GM21528 (cell line): ENCODE data around the gene TMCO4.

ENCODE experiments used
- ATAC-seq: cut with Tn5 transposase; IDR thresholded peaks from one replicate; pipeline ENCODE4 v1.9.1; 2021; ENCODE audit warnings: mild to moderate bottlenecking, moderate library complexity; ENCODE audit not compliant: unreplicated experiment, low FRiP score

Gene TMCO4

GRCh38 chr1:19665496-19666465 lies 133.9 kb downstream of the TMCO4 start:
- ATAC-seq, result no peak

DNA sequence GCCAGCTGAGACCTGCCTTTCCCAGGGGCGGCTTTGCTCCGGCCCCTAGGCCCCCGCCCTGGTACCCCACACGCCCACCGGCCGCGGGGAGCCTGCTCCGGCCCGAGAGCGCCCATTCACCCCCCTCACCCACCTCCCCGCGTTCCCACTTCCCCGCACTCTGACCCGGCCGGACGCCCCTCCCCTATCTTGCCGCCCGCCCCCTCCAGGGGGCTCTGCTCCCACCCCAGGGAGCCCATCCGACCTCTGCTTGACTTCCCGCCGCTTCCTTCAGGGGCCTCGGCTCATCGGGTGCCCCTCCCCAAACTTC lies 134.6 kb downstream of the TMCO4 start:
- ATAC-seq, result no peak

DNA sequence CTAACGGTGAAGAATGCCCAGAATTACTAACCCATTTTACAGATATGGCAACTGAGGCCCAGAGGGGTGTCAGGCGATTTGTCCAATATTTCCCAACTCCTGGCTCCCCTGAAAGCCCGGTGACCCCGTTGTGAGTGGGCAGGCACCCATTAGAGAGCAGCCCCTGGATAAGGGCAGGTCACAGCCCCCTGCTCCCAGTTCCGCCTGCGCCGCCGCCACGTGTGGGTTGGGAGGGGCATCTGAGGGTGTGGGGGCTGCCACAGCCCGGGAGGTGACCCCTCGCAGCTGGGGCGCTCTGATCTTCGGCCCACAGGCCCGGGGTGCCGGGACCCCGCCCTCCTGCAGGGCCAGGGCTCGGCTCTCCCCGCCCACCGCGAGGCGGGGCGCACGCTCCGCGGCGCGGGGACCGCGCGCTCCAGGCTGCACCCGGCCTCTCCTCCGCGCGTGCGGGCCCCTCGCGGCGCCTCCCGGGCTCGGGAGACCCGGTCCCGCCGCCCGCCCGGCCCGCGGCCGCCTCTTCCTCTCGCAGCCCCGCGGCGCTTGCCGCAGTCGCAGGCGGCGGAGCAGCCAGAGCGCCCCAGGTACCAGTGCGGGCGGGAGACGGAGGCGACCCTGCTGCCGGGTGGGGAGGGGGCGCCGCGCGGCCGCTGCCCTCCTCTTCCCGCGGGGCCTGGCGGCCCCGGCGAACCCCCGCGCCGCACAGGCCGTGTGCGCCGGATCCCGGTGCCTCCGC lies 135.1 kb downstream of the TMCO4 start, which contains the start of gene HTR6:
TSS of gene HTR6 (plus strand) at position 423 of the 733 bp plus-strand sequence. CDS start 879 bp downstream, outside the sequence.
- no peak for ATAC-seq

DNA sequence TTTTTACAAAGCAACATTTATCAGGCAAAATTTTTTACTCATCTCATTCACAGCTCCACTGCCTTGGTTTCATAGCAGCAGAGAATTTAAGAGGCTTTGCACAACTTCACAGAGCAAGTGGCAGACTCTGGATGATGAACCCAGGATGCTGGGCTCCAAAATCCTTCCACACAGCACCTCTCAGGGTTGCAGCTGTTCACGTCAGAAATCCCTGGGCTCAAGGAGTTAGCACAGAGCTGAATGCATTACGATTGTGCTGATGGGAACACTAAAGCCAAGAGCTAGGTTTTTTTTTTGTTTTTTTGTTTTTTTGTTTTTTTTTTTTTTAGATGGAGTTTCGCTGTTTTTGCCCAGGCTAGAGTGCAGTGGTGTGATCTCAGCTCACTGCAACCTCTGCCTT lies 137.4 kb downstream of the TMCO4 start:
- no peak for ATAC-seq

DNA sequence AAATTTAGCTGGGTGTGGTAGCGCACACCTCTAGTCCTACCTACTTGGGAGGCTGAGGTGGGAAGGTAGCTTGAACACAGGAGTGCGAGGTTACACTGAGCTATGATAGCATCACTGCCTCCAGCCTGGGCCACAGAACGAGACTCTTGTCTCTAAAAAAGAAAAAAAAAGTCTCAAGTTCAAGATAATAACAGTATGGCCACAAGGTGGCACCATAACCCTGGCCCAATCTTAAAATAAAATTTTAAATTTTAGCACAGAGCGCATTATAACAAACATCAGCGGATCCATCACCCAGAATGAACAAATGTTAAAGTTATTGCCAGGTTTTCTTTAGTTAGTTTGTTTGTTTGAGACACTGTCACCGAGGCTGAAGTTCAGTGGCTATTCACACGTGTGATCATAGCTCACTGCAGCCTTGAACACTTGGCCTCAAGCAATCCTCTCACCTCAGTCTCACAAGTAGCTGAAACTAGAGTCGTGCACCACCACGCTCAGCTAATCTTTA lies 137.9 kb downstream of the TMCO4 start:
- no peak for ATAC-seq

DNA sequence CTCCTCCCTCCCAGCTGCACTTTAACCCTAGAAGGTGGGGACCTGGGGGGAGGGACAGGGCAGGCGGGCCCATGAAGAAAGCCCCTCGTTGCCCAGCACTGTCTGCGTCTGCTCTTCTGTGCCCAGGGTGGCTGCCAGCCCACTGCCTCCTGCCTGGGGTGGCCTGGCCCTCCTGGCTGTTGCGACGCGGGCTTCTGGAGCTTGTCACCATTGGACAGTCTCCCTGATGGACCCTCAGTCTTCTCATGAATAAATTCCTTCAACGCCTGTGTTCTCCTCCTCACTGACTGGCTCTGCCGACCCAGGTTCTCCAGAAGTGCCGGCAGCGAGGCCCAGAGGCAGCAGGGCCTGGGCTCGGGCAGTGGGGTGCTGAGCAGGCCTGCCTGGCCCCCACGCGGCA lies 141.5 kb downstream of the TMCO4 start:
- ATAC-seq, result no peak

DNA sequence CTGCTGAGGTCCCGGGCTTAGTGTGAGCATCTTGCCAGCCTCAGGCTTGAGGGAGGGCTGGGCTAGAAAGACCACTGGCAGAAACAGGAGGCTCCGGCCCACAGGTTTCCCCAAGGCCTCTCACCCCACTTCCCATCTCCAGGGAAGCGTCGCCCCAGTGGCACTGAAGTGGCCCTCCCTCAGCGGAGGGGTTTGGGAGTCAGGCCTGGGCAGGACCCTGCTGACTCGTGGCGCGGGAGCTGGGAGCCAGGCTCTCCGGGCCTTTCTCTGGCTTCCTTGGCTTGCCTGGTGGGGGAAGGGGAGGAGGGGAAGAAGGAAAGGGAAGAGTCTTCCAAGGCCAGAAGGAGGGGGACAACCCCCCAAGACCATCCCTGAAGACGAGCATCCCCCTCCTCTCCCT lies 142.2 kb downstream of the TMCO4 start:
- no peak for ATAC-seq

DNA sequence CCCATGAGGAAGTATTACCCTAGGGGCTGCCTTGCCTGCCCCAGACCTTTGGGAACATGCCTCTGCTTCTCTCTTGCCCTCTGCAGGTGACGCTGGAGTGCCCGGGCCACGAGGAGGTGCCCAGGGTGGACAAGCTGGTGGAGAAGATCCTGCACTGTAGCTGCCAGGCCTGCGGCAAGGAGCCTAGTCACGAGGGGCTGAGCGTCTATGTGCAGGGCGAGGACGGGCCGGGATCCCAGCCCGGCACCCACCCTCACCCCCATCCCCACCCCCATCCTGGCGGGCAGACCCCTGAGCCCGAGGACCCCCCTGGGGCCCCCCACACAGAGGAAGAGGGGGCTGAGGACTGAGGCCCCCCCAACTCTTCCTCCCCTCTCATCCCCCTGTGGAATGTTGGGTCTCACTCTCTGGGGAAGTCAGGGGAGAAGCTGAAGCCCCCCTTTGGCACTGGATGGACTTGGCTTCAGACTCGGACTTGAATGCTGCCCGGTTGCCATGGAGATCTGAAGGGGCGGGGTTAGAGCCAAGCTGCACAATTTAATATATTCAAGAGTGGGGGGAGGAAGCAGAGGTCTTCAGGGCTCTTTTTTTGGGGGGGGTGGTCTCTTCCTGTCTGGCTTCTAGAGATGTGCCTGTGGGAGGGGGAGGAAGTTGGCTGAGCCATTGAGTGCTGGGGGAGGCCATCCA lies 142.8 kb downstream of the TMCO4 start:
- ATAC-seq, result no peak

DNA sequence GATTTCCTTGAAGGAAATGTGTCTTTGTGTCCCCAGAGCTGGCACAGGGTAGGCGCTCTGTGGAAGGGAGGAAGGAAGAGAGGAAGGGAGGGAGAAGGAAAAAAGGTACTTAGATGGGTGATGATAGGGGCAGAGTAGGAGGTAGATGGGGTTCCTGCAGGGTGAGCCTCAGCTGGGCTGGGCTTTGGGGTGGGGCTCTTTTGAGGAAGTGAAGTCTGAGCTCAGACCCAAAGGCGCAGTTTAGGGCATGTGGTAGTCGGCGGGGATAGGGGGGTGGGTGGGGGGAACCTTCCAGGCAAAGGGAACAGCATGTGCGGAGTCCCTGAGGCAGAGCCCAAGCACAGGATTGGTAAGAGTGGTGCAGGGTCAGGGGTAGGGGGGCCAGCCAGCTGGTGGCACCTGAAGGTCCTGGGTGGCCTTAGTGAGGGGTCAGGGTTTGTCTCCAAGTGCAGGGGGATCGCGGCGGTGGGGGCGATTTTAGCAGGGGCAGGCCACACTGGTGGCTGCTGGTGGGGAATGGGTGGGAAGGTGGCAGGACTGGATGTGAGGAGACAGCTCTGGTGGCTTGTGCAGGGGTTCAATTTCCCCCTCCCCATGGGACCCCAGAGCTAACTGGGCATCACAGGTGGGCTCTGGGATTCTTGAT lies 143.5 kb downstream of the TMCO4 start:
- ATAC-seq, result no peak

DNA sequence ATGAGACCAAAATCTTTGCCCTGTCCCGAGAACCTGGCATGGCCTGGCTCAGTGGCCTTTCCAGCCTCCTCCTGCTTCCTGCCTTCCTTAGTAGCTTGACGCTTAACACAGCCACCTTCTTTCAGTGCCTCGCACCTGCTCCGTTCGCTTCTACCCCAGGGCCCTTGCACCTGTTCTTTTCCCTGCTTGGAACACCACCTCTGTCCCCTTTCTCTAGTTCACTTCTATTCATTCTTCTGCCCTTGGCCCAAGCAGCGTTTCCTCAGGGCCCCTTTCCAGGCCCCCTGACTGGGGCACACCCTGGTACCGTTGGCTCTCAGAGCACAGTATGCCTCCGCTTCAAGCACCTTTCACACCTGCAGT lies 144.0 kb downstream of the TMCO4 start:
- ATAC-seq, result no peak

GRCh38 chr1:19654886-19655717 lies 144.6 kb downstream of the TMCO4 start:
- no peak for ATAC-seq

GRCh38 chr1:19654386-19654785 lies 145.3 kb downstream of the TMCO4 start:
- no peak for ATAC-seq

GRCh38 chr1:19651141-19651737 lies 148.5 kb downstream of the TMCO4 start:
- ATAC-seq, result no peak

DNA sequence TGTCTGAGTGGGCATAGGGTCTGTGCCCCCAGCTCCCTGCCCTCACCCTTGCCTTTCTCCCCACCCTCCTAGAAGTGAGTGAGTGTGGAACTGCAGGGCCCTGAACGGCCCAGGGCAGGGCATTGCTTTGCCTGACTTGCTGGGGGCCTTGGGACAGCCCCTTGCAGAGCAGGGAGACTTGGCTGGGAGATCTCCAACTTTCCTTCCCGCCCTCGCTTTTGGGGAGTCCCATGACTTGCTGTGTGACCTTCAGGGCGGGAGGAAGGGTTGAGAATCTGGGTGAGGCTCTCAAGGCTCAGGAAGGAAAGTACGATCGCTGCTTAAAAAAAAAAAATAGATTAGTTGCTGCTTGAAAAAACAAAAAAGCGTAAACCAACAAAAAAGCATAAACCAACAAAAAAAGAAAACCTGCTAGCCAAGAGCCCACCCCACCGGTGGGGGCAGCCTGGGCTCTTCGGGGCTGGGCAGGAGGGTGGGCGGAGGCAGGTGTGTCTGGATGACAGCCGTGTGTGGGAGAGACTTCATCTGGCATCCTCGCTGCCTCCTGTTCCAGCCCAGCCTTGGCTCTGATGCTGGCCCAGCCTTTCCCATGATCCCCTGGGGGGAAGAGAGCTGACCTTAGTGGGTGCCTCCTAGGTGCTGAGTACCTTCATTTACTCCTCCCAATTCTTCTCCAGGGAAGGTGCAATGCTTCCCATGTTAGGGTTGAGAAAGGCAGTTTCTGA lies 149.1 kb downstream of the TMCO4 start:
- ATAC-seq, result no peak

DNA sequence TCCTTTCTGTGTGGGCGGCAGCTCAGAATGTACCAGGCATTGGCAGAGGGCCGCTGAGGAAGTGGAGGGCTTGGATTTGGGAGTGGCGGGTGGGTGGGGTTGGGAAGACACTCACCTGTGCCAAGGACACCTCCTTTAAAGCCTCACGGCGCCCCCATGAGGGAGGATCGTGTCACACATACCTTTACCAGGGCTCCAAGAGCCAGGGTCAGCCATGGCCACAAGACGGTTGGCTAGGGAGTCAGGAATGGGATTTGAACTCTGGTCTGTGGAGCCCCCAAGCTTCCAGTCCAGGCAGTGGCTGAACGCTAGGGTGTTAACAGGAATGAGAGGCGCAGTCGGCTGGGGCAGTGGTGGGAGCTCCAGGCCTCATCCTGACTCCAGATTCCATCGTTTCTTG lies 151.0 kb downstream of the TMCO4 start:
- ATAC-seq, result no peak

DNA sequence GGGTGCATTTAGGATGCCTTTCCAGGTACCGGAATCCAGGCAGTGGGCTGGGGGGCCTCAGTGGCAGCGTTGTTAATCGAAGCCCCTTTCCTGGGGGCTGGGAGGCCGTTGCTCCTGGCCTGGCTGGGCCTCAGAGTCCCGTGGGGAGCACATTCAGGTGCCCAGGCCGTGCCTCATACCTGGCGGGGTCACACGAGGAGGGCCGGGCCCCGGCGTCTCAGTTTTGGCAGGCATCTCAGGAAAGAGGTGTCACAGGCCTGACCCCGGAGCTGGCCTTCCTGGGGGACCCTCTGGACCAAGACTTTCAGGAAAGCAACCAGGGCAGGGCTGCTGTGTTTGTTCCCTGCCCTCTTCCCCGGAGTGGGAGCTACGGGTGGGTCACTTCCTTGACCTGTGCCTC lies 151.5 kb downstream of the TMCO4 start:
- ATAC-seq, result no peak

GRCh38 chr1:19647643-19648042 lies 152.1 kb downstream of the TMCO4 start:
- no peak for ATAC-seq
